HG03066 (cell line): Measurements from ENCODE around the gene HBZ.
"Not testable (repeated sequence)": the region's sequence is repeated elsewhere in the genome, so short reads cannot be mapped to it uniquely, and the experiment has no call there.

Experiments used
- ATAC-seq: cut with Tn5 transposase; IDR thresholded peaks from one replicate; pipeline ENCODE4 v1.9.1; 2021; ENCODE audit warnings: low read depth; ENCODE audit not compliant: unreplicated experiment

HBZ gene

DNA sequence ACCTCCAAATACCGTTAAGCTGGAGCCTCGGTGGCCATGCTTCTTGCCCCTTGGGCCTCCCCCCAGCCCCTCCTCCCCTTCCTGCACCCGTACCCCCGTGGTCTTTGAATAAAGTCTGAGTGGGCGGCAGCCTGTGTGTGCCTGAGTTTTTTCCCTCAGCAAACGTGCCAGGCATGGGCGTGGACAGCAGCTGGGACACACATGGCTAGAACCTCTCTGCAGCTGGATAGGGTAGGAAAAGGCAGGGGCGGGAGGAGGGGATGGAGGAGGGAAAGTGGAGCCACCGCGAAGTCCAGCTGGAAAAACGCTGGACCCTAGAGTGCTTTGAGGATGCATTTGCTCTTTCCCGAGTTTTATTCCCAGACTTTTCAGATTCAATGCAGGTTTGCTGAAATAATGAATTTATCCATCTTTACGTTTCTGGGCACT, 25.0 kb downstream of the HBZ start:
- ATAC-seq, result no peak

DNA sequence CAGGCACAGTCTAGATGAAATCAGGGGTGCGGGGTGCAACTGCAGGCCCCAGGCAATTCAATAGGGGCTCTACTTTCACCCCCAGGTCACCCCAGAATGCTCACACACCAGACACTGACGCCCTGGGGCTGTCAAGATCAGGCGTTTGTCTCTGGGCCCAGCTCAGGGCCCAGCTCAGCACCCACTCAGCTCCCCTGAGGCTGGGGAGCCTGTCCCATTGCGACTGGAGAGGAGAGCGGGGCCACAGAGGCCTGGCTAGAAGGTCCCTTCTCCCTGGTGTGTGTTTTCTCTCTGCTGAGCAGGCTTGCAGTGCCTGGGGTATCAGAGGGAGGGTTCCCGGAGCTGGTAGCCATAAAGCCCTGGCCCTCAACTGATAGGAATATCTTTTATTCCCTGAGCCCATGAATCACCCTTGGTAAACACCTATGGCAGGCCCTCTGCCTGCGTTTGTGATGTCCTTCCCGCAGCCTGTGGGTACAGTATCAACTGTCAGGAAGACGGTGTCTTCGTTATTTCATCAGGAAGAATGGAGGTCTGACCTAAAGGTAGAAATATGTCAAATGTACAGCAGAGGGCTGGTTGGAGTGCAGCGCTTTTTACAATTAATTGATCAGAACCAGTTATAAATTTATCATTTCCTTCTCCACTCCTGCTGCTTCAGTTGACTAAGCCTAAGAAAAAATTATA, 25.7 kb downstream of the HBZ start:
- ATAC-seq, result no peak

DNA sequence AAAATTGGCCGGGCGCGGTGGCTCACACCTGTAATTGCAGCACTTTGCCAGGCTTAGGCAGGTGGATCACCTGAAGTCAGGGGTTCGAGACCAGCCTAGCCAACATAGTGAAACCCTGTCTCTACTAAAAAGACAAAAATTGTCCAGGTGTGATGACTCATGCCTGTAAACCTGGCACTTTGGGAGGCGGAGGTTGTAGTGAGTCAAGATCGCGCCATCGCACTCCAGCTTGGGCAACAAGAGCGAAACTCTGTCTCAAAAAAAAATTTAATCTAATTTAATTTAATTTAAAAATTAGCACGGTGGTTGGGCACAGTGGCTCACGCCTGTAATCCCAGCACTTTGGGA, 26.2 kb downstream of the HBZ start:
- ATAC-seq, result no peak

DNA sequence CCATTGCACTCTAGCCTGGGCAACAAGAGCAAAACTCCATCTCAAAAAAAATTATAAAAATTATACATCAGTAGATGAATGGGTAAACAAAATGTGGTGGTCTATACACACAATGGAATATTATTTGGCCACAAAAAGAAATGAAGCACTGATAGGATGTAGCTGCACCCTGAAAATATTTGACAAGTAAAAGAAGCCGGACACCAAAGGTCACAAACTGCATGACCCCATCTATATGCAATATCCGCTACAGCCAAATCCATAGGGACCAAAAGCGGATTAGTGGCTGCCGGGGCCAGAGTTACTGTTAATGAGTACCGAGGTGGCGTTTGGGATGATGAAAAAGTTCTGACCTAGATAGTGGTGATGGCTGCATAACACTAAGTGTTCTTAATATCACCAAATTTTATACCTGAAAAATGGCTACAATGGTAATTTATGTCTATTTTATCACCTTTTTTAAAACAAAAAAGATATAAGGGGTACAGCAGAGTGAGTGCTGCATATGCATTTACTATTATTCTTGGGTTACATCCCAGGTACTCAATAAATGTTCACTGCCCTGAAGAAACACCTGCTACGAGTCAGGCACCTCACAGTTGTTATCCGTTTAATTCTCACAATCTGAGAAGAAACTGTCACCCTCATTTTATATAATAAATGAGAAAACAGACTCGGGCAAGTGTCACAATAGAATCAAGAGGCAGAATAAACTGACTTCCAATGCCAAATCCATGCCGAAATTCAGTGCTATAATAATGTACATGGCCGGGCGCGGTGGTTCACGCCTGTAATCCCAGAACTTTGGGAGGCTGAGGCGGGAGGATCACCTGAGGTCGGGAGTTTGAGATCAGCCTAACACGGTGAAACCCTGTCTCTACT, 27.0 kb downstream of the HBZ start:
- no peak for ATAC-seq

DNA sequence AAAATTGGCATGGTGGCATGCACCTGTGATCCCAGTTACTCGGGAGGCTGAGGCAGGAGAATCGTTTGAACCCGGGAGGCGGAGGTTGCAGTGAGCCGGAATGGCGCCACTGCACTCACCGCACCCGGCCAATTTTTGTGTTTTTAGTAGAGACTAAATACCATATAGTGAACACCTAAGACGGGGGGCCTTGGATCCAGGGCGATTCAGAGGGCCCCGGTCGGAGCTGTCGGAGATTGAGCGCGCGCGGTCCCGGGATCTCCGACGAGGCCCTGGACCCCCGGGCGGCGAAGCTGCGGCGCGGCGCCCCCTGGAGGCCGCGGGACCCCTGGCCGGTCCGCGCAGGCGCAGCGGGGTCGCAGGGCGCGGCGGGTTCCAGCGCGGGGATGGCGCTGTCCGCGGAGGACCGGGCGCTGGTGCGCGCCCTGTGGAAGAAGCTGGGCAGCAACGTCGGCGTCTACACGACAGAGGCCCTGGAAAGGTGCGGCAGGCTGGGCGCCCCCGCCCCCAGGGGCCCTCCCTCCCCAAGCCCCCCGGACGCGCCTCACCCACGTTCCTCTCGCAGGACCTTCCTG, 27.7 kb downstream of the HBZ start, which contains the start of gene HBQ1:
TSS of gene HBQ1 (plus strand) at position 359 of the 575 bp plus-strand sequence. CDS start at position 387, 28 bp downstream.
- ATAC-seq, result no peak

DNA sequence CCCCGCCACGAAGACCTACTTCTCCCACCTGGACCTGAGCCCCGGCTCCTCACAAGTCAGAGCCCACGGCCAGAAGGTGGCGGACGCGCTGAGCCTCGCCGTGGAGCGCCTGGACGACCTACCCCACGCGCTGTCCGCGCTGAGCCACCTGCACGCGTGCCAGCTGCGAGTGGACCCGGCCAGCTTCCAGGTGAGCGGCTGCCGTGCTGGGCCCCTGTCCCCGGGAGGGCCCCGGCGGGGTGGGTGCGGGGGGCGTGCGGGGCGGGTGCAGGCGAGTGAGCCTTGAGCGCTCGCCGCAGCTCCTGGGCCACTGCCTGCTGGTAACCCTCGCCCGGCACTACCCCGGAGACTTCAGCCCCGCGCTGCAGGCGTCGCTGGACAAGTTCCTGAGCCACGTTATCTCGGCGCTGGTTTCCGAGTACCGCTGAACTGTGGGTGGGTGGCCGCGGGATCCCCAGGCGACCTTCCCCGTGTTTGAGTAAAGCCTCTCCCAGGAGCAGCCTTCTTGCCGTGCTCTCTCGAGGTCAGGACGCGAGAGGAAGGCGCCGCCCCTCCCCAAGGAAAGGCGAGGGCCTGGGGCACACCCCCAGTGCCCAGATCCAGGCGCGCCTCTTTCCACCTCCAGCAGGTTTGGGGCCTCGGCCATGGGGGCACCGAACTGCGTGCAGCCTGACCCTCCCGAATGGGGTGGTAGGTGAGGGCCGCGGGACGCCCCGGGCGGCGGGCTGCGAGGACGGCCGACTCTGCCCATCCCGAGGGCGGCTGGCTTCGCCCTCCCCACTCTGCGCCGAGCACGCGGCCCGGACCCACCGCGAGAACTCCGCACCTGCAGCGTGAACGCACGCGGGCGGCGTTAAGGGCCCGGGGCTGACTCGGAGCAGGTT, 28.5 kb downstream of the HBZ start:
- no peak for ATAC-seq

DNA sequence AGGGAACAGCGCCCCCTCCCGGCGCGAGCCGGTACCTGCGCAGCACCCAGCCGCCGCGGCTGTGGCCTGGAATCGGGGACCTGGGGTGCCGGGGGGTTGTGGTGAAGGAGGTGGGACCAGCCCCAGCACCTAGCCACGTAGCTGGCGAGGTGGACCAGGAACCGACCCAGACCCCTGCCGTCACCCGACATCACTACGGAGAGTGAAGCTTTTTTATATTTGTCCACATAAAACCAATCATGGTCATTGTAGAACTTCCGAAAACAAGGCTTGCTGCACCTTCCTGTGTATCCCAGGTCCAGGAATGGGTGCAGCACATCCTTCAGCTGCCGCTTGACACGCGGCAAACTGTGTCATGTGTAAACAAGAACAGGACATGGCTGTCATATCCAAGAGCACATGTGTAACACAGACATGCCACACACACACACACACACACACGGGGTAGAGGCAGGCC, 29.1 kb downstream of the HBZ start:
- ATAC-seq, result no peak

DNA sequence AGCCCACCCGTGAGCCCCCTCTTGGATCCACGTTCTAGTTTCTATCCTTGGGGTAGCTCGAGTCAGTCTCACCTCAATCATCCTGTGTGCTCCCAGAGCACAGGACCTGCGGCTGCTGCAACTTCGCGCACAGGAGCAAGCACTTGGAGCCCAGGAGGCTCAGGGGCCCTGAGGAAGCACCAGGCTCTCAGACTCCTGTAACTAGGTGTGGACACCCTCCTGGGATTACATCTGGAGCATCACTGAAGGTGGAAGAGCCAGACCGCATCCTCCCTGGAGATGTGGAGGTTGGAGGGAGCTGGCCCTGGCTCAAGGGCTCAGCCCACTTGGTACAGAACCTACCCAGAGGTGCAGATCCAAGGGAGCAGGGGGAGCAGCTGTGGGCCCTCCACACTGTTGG, 30.6 kb downstream of the HBZ start:
- ATAC-seq, result no peak

DNA sequence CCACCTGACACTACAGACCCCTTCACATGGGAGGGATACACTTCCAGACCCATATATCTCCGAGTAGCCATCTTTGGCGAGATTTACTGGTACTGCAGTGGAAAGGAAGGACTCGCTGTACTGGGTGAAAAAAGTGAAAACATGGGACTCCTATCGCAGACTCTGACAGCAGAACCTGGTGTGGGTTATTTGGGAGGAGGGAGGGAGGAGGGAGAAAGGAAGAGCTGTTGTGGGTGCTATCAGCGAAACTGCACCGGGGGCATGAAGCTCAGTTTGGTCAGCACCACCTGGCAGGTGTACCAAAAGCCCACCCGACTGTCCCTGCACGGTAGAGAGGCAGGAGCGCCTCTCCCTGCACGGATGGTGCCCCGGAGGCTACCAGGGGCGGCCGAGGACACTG, 32.8 kb downstream of the HBZ start:
- ATAC-seq, result no peak

DNA sequence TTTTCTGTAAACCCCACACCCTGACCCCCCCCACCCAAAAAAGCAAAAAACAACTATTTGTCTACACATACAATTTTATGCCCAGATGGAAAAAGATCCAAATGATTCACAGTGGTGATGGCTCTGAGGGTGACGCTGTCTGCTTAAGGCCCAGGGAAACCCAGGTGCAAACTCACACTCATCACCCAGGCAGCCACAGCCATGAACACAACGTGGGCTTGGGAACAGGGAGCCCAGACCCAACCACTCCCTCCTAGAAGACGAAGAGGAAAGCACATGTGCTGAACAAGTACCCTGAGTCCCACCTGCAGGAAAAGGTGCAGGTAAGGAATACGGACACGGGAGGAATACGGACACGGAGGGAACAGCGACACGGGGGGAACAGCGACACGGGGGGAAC, 33.2 kb downstream of the HBZ start:
- ATAC-seq, result no peak

DNA sequence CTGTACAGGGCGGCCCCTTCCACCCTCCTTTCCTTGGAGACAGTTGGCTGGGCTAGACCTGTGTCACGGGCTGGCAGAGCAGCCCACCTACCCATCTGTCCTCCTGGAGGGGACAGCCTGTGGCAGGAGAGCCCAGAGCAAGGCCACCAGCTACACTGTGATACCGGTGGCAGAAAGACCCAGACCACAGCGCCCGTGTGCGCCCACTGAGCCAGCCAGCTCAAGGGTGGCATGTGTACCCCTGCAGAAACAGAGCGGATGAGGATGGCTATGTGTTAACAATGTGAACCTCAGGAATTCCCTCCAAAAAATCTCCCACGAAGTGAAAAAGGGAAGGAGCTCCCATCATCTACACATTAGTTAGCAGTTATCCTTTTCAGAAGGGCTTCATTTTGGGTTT, 34.9 kb downstream of the HBZ start:
- ATAC-seq, result no peak

DNA sequence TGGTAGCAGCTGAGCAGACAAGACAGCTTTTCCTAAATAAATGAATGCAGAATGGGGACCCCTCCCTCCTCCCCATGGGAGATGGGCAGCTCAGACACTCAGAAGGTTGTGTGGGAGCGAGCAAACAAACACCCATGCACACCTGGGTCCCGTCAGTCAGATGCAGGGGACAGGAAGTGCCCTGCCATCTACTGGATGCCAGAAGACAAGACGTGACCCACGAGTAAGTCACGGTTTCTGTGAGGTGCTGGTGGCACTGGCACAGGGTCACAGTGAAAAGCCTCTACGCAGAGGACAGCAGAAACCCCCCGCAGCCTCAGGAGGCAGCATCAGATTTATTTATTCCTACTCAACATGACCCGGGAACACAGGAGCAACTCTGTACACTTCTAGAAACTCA, 36.2 kb downstream of the HBZ start:
- no peak for ATAC-seq

DNA sequence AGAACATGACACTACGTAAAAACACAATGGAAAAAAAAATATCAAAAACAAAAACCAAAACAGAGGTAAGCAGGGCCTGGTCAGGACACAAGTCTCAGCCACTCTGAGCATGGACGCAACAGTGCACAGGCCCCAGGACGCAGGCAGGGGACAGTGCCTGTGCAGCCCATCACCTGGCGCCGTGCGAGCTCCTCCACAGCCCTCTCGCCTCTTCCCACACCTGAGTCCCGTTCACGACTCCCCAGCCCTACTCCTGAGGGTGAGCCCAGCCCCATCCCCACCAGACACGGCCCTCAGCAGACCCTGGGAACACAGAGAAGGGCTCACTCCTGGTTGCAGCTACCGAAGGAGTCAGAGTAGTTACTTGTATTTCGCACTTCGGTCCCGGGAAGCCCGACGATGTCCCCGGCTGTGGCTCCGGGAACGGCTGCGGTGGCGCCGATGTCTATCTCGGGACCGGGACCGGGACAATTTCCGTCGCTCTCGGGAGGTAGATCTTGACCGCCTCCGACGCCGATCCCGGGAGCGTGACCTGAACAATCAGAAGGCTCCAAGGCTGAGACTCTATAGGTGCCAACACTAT, 37.3 kb downstream of the HBZ start:
- ATAC-seq, result no peak

DNA sequence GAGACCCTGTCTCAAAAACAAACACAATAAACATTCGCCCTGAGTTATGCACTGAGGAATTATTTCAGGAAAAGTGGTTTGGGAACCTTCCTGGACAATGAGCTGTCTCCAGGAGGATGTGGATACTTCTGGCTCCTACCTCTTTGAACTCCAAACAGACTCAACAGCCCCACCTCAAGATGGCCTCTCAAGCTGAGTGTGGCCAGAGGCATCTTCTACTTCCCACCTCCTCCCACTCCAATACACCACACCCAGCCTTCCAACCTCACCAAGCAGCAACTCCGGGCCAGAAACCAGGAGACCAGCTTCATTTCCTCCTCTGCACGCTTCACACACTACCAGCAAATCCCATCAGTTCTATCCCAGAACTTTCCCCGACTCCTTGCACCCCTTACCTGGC, 39.4 kb downstream of the HBZ start:
- ATAC-seq, result no peak

DNA sequence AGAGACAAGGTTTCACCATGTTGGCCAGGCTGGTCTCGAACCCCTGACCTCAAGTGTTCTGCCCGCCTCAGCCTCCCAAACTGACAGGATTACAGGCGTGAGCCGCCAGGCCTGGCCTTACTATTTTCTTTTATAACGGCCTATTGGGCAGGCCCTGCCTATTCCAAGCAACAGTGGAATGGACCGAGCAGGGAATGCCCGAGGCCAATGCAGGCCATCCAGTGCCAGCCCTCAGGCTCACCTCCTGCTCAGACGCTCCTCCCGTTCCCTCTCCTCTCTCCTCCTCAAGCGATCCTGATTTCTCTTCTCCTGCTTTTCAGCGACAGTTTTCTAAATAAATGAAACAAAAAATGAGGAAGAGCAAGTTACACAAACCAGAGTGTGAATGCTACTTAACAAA, 40.2 kb downstream of the HBZ start:
- ATAC-seq, result no peak

DNA sequence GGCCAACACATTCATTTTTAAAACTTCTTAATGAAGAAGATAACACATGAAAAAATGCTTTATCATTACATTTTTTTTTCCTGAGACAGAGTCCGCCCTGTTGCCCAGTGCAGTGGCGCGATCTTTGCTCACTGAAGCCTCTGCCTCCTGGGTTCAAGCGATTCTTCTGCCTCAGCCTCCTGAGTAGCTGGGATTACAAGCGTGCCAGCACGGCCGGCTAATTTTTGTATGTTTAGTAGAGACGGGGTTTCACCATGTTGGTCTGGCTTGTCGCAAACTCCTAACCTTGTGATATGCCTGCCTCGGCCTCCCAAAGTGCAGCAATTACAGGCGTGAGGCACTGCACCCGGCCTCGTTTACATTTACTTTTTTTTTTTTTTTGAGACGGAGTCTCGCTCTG, 41.0 kb downstream of the HBZ start:
- ATAC-seq, result no peak

DNA sequence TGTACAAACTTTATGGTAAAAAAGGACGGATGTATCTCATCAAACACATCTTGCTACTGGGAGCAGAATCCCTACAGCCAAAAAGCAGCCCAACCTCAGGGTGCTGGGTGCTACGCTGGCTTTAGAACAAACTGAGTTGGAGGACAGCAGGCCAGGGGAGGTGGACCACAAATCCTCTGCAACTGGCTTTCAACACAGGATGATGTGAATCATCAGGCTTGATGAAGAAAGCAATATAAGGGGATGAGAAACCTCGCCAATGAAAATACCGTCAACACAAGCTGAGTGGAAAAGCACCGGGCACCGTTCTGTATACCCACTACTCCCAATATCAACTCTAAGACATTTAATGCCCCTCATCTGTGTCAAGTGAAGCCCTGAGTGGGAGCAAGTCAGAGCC, 42.1 kb downstream of the HBZ start:
- no peak for ATAC-seq

DNA sequence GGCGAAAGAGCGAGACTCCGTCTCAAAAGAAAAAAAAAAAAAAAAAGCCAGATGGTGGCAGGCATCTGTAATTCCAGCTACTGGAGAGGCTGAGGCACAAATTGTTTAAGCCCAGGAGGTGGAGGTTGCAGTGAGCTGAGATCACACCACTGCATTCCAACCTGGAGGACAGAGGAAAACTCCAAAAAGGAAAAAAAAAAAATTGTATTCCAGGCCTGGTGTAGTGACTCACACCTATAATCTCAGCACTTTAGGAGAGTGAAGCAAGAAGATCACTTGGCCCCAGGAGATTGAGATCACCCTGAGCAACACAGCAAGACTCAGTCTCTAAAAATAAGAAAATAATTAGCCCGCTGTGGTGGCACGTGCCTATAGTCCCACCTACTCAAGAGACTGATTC, 47.9 kb downstream of the HBZ start:
- no peak for ATAC-seq

DNA sequence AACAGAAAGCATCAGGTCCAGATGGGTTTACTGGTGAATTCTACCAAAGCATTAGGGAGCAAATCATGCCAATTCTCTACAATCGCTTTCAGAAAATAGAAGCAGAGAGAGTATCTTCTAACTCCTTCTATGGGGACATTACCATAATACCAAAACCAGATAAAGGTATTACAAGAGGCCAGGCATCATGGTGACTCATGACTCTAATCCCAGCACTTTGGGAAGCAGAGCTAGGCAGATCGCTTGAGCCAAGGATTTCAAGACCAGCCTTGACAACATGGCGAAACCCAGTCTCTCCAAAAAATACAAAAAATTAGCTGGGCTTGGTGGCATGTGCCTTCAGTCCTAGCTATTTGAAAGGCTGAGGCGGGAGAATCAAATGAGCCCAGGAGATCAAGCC, 50.8 kb downstream of the HBZ start:
- ATAC-seq, result no peak

DNA sequence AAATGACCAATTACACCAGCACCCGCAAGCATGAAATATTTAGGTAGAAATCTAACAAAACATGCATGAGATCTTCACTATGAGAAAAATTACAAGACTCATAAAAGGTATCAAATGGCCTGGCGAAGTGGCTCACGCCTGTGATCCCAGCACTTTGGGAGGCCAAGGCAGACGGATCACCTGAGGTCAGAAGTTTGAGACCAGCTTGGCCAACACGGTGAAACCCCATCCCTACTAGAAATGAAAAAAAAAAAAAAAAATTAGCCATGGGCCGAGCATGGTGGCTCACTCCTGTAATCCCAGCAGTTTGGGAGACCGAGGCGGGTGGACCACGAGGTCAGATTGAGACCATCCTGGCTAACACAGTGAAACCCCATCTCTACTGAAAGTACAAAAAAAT, 51.6 kb downstream of the HBZ start:
- not testable (repeated sequence) for ATAC-seq
